AG10803 (cell line): ENCODE data around the gene NREP.
A peak's percentile ranks its signal among the peaks of the same experiment; 100 is the strongest.

Source experiments
- DNase-seq: peaks from one replicate; pipeline ENCODE4 v3.0.0; 2010; ENCODE audit warnings: low read depth
- H3K4me3 ChIP-seq: 2 replicates; pipeline ENCODE4 v1.5.1; 2011; ENCODE audit warnings: mild to moderate bottlenecking, low read length, control low read depth
- TF ChIP-seq, protein P1 (sequence below): conservative IDR thresholded peaks from 2 replicates; pipeline ENCODE4 v1.5.1; 2011; ENCODE audit warnings: mild to moderate bottlenecking, low read length, control low read depth, inconsistent platforms

NREP gene

DNA sequence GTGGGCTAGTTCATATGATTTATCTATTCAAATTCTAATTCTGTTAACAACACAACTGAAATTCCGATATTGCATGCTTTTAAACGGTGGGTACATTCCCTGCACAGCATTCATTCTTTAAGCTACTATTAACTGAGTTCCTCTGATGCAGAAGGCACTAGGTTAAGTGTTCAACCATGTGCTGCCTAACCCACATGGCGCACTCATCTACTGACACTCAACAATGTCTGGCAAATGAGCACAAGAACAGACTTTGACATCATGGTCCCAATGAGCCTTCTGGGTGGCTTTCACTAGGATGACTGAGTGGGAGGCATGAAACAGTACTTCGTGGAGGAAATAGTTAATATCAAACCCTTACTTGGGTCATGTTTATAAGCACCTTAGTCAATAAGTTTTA is 10.2 kb downstream of the NREP start:
- no peak overlapping the region for H3K4me3 ChIP-seq
- TF ChIP-seq, protein P1, sequence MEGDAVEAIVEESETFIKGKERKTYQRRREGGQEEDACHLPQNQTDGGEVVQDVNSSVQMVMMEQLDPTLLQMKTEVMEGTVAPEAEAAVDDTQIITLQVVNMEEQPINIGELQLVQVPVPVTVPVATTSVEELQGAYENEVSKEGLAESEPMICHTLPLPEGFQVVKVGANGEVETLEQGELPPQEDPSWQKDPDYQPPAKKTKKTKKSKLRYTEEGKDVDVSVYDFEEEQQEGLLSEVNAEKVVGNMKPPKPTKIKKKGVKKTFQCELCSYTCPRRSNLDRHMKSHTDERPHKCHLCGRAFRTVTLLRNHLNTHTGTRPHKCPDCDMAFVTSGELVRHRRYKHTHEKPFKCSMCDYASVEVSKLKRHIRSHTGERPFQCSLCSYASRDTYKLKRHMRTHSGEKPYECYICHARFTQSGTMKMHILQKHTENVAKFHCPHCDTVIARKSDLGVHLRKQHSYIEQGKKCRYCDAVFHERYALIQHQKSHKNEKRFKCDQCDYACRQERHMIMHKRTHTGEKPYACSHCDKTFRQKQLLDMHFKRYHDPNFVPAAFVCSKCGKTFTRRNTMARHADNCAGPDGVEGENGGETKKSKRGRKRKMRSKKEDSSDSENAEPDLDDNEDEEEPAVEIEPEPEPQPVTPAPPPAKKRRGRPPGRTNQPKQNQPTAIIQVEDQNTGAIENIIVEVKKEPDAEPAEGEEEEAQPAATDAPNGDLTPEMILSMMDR = no peak
- no peak for DNase-seq

DNA sequence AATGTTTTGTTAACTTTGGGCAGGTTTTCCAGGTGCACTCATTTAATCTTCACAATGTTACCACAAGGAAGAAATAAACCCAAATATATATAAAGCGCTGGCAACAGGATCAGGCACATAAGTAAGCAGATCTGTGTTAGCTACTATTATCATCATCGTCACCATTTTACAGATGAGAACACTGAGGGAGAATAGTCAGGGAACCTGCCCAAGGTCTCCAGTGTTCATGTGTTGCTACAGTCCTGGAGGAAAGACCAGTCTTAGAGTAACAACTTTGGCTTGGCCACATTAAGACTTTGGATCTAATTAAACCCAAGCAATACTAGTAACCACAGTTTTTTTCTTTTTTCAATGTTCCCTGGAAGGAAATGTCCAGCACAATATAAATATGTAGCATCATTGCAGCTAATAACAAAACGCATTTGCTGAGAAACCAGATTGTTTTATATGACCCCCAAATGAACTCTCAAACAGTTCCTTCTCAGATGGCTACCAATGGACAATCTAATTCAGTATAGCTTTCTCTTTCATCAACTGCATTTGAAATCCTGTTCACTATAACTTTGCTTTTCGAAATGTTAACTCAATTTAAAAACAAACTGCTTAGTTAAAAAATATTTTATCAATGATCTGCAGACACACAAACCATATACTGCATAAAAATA is 11.8 kb downstream of the NREP start:
- H3K4me3 ChIP-seq = no peak overlapping the region
- TF ChIP-seq, protein P1 = no peak
- no peak for DNase-seq

DNA sequence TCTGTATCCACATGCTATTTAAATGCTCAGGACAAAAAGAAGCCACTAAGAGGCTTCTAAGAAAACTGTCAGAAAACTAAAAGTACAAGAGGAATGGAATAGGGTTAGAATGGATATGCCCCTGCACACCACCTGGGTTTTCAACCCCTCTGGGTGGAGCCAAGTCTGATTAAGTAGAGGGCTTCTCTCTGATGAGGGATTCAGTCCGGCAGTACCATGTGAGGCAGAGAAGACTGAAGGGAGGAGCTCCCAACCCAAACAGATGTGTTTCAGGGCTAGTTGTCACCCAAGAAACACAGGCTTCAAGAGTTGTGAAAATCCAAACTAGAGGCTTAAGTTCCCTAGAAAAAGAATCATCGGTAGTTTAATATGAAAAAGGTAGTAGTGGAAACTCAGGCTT is 12.5 kb downstream of the NREP start:
- DNase-seq = no peak
- peak overlapping the region; percentile 4; the same call in 1 of the 2 replicates for H3K4me3 ChIP-seq
- TF ChIP-seq, protein P1 = no peak

DNA sequence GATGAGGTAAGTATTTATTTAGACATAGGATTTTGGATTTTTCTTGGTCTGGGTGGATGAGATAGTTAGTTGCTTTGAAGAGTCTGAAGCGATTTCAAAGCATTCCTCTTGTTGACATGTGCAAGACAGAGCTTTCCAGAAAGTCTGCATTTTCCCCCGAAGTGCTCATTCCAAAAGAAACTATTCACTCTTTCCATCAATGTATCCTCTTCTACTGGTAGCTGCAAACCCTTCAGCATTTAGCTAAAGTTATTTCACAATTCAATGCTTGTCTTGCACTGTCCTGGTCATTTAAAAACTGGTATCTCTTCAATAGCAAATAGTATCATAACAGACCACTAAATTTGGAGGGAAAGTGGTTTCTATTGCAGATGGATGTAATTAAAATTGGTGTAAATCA is 13.0 kb downstream of the NREP start:
- no peak overlapping the region for H3K4me3 ChIP-seq
- TF ChIP-seq, protein P1 = no peak
- peak; percentile 79 for DNase-seq

DNA sequence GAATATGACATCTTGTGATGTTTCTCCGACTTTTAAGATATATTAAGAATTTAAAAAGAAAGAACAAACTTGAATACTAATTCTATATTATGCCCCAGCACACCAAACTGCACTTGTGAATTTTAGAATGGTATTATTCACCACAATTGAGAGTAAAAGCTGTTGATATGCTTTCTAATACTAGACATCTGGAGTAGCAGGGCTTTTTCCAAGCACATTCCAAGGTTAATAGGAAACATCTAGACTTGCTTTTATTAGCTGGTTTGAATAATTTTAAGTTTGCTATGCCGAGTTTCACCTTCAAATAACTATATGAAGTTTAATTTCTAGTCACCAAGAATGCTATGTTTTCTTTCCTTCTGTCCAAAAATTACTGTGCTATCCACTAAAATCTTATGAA is 13.5 kb downstream of the NREP start:
- DNase-seq = peak; percentile 53
- TF ChIP-seq, protein P1 = no peak
- no peak overlapping the region for H3K4me3 ChIP-seq

DNA sequence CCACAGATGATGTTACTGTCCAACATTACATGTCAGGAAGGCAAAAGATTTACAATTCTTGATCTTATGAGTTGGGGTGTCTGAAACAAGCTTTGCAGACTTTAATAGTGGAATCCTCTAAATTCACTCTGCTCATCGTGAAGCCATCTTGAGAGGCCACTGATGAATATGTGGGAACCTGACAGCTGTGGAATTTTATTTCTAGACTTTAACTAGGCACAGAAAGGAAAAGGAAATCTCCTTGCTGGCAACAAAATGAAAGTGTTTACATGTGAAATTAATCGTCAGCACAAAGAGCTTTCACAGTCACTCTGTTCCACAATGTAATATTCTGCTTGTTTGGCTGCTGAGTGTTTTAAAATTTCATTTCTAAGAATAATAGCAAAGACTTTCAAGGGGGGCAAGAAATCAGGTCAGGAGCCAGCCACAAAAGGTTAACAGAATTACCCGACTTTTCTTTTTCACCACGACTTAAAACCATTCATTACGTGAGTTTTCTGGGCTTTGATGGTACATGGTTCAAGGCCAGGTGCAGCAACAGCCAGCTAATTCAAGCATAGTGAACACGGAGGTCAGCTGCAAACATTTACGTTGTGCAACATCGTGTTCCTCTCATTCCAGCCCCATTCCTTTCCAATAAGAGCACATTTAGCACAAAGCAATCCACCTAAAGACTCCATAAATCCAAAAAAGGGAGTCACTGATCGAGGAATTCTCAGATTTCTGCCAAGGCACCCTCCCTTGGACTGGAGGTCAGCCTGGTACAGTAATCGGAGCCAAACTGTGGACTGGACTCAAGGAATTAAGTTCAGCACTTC is 14.6 kb downstream of the NREP start:
- TF ChIP-seq, protein P1 = no peak
- no peak overlapping the region for H3K4me3 ChIP-seq
- peak; percentile 97 for DNase-seq

DNA sequence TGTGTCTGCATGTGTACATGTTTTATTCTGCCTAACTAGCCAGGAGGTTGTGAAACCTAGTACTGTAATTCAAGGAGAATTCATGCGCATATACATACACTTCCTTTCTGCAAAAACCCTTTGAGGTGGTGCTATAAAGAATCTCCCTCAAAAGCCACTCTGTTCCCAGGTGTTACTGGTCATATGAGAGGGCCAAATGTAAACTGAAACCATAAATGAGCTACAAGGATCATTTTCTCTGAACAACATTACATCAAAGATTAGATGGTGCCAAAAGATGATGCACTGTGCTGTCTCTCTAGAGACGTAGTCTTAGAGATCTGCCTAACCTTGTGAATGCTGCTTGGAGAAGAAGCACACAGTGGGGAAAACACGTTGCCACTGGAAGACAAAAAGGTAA is 15.7 kb downstream of the NREP start:
- TF ChIP-seq, protein P1 = no peak
- no peak overlapping the region for H3K4me3 ChIP-seq
- no peak for DNase-seq
